ENCODE measurements around the gene KPNA1.

DNA sequence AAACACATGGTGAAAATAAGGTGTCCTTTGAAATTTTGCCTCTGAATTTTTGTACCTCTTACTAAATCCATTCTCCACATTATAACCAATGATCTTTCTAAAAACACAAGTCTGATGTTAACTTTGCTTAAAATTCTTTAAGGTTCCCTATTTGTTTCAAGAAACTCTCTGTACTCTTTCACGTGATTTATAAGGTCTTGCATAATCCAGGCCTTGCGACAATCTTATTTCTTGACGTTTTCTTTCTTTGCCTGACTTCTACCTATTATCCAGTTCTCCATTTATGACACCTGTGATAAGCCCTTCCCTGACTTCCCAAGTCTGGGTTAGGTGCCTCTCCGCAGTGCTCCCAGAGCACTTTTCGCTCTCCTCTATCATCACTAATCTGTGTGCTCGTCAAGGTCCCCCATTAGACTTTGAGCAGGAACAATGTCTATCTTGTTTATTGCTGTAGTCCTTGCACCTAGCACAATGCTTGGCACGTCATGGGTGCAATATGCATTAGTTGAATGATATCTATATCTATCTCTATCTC lies 24.3 kb upstream of the KPNA1 start:
- TF ChIP-seq, protein P1, sequence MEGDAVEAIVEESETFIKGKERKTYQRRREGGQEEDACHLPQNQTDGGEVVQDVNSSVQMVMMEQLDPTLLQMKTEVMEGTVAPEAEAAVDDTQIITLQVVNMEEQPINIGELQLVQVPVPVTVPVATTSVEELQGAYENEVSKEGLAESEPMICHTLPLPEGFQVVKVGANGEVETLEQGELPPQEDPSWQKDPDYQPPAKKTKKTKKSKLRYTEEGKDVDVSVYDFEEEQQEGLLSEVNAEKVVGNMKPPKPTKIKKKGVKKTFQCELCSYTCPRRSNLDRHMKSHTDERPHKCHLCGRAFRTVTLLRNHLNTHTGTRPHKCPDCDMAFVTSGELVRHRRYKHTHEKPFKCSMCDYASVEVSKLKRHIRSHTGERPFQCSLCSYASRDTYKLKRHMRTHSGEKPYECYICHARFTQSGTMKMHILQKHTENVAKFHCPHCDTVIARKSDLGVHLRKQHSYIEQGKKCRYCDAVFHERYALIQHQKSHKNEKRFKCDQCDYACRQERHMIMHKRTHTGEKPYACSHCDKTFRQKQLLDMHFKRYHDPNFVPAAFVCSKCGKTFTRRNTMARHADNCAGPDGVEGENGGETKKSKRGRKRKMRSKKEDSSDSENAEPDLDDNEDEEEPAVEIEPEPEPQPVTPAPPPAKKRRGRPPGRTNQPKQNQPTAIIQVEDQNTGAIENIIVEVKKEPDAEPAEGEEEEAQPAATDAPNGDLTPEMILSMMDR (IDR thresholded peaks at IDR 0.05): no peak
- TF ChIP-seq POLR2A (IDR thresholded peaks at IDR 0.05): no peak
